Activated B cell treated with CpG ODN at 0.5 μM for 24 hours (primary cell): ENCODE results near the gene NECAB3. TPM values are rescaled to one million over a fixed set of nuclear protein-coding genes. Genes with fewer than 3 reads are reported as not detected.

Source experiments
- ATAC-seq: fragments of 200-7000 bp; cut with Tn5 transposase; one replicate; pipeline ENCODE4 v1.10.0; 2021; ENCODE audit warnings: low read depth, mild to moderate bottlenecking, moderate library complexity
- CTCF ChIA-PET: fragments of 350-600 bp; sonication (Branson Sonifier 250); formaldehyde crosslinking; loops from one replicate; lab custom pipeline; 2021; ENCODE audit warnings: antibody characterized with exemption; lab: Charles Lee
- POLR2A ChIA-PET: fragments of 350-600 bp; sonication (Branson Sonifier 250); formaldehyde crosslinking; loops from one replicate; lab custom pipeline; 2021; ENCODE audit warnings: antibody characterized with exemption; lab: Charles Lee
- DNase-seq: peaks from one replicate; pipeline ENCODE4 v3.0.0; 2022
- H3K27ac Mint-ChIP-seq: one replicate; pipeline ENCODE4 v1.8.0; 2020; ENCODE audit warnings: mixed read lengths
- H3K27me3 Mint-ChIP-seq: one replicate; pipeline ENCODE4 v1.8.0; 2021; ENCODE audit warnings: mixed read lengths
- H3K36me3 Mint-ChIP-seq: one replicate; pipeline ENCODE4 v1.8.0; 2021; ENCODE audit warnings: low read depth, mixed read lengths
- H3K4me1 Mint-ChIP-seq: one replicate; pipeline ENCODE4 v1.8.0; 2021; ENCODE audit warnings: mixed read lengths
- H3K4me3 Mint-ChIP-seq: one replicate; pipeline ENCODE4 v1.8.0; 2020; ENCODE audit warnings: mild to moderate bottlenecking, mixed read lengths
- H3K9me3 Mint-ChIP-seq: one replicate; pipeline ENCODE4 v1.8.0; 2020; ENCODE audit warnings: mixed read lengths
- intact Hi-C: fragments of 100-400 bp; cut with micrococcal nuclease; formaldehyde crosslinking; loops from one replicate; pipeline ENCODE4 v1.15.1; 2024
- total RNA-seq: library from RNA; stranded (reverse); gene quantifications from 2 replicates; pipeline ENCODE4 v1.2.3, GENCODE V29; 2022
- TF ChIP-seq, protein P1 (sequence below): fragments of 200-600 bp; IDR thresholded peaks from one replicate; pipeline ENCODE4 v1.8.0; 2022; ENCODE audit warnings: antibody characterized with exemption, mild to moderate bottlenecking

NECAB3 gene
- total RNA-seq, 1 donor from 2014 or later: 7.5 TPM

DNA sequence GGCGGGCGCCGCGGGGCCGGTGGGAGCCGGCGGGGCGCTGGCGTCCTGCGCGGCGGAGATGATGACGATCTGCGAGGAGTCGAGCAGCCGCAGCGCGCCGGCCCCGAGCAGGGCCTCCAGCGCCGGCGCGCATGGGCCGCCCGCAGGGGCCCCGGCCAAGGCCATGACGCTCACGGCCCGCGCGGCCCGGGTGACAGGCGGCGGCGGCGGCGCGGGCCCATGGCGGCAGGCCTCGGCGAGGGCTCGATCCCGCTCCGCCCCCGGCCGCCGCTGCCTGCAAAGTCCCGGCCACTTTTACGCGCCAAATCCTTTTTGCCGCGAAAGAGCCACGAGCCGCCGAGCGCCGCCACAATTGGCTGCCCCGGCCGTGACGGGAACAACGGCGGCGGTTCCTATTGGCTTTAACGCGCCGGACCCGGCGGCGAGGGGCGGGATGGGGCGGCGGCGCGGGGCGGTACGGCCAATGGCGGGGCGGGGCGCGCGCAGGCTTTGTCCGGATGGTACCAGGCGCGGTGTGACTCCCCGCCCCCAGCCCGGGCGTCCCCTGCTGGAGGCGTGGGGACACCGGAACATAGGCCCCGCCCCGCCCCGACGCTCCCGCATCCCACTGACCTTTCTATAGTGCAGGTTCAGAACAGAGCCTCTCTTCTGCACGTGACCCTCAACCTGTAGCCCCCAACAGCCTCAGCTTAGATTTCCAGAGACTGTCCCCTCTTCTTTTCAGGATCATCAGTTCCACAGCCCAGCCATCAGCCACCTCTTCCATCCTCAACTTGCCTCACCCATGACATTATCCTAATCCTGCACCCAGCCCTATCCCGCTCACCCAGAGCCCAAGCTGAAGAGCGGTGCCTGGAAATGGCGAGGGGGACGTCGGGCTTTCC, 12.1 kb upstream of the NECAB3 start, which contains the start of gene E2F1:
Gene E2F1, minus strand, starts transcription at position 286 of the 884 bp plus-strand sequence. Its CDS starts 121 bp downstream, at position 165.
- DNase-seq: peak; percentile 95
- Mint-ChIP-seq H3K36me3 (no peaks in the 10 kb centered on the region), H3K27ac (peak within 1 kb of the TSS; percentile 77), H3K9me3 (no peaks in the 10 kb centered on the region), H3K27me3 (no peaks in the 10 kb centered on the region), H3K4me3 (peak within 1 kb of the TSS; percentile 86), H3K4me1 (peaks cover 30% of the 10 kb centered on the region)
- CTCF ChIA-PET: interaction anchor here (0.8 kb wide), 1 partner anchor 19 kb away, joined by 3 read pairs; no protein-coding TSS in a partner anchor
- intact Hi-C loops: loop anchor here (1.0 to 5.0 kb wide), 7 partner anchors 20 to 307 kb away; partner anchors contain the start of genes ACTL10, CHMP4B, PXMP4 and RALY
- ATAC-seq: peak; percentile 93
- TF ChIP-seq, protein P1, sequence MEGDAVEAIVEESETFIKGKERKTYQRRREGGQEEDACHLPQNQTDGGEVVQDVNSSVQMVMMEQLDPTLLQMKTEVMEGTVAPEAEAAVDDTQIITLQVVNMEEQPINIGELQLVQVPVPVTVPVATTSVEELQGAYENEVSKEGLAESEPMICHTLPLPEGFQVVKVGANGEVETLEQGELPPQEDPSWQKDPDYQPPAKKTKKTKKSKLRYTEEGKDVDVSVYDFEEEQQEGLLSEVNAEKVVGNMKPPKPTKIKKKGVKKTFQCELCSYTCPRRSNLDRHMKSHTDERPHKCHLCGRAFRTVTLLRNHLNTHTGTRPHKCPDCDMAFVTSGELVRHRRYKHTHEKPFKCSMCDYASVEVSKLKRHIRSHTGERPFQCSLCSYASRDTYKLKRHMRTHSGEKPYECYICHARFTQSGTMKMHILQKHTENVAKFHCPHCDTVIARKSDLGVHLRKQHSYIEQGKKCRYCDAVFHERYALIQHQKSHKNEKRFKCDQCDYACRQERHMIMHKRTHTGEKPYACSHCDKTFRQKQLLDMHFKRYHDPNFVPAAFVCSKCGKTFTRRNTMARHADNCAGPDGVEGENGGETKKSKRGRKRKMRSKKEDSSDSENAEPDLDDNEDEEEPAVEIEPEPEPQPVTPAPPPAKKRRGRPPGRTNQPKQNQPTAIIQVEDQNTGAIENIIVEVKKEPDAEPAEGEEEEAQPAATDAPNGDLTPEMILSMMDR: no peak
- POLR2A ChIA-PET: interaction anchor here (0.5 to 1.7 kb wide), 10 partner anchors 11 to 426 kb away, joined by 3 to 9 read pairs (median 4); partner anchors contain the start of genes ACTL10, C20orf144, CBFA2T2 and EIF2S2

DNA sequence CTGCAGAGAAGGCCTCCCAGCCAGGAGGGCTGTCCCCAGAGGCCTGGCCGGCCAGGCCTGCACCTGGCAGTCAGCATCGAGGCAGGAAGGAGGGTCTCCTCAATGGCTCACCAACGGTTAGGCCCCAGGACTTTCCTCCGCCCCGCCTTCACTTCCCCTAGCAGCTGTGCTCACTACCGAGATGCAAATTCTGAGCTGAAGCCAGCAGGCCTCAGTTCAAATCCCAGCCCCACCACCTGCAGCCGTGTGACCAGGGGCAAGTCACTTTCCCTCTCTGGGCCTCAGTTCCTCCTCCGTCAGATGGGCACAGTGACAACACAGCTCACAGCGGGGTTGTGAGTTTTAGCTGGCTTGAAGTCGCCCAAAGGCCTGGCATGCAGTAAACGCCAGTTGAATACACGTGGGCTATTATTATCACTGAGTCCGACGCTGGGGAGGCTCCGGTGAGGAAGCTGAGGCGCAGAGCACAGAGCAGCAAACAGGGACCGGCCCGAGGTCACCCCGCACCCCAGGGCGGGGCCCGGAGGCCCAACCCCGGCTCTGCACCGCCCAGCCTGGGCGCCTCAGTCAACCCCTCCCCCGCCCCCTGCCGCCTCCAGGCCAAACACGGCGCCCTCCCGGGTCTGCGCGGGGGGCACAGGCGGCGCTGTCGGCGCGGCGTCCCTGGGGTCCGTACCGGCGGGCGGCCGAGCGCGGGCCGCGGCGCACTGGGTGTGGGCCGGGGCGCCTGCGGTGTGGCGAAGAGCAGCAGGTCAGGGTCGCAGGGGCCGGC, 11.3 kb upstream of the NECAB3 start:
- peaks cover 34% of the 10 kb centered on the region for H3K4me1 Mint-ChIP-seq
- CTCF ChIA-PET: interaction anchor here (1.0 kb wide), 1 partner anchor 18 kb away, joined by 5 read pairs; no protein-coding TSS in a partner anchor
- POLR2A ChIA-PET: interaction anchor here (0.5 to 1.7 kb wide), 15 partner anchors 10 to 427 kb away, joined by 3 to 15 read pairs (median 4); partner anchors contain the start of genes ACTL10, C20orf144, CBFA2T2 and EIF2S2

DNA sequence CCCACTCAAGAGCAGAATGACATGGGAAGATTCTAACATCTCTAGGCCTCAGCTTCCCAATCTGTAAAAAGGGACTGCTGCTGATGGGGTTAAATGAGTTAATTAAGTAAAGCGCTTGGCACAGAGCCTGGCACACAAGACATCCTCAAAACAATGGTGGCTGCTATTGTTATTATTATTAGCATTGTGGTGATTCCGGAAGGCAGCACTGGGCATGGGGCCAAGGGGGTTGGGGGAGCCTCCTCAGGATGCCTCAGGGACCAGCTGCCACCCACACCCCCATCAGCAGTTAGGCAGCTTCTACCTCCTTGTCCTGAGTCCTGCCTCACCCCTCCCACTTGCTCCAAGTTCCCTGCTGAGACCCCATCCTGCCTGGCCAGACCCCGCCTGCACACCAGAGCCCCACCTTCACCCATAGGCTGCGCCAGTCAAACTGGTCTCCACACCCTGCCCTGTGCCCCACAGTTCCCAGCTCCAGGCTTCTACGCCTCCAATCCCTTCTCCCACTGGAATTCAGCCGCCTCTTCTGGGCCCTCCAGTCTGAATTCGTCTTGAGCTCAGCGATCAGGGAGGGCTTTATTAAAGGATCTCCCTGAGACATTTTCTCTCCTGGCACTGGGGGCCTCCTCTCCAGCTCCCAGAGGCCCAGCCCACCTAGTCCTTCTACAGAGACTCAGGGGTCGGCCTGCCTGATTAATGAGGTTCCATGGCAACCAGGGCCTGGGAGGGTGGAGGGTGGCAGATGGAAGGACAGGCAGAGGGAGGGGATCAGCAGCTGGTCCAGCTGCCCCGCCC, 10.5 kb upstream of the NECAB3 start:
- Mint-ChIP-seq H3K27me3 (no peaks in the 10 kb centered on the region), H3K27ac (peak overlapping the region; percentile 77), H3K4me3 (peak overlapping the region; percentile 80), H3K4me1 (peaks cover 41% of the 10 kb centered on the region), H3K36me3 (no peaks in the 10 kb centered on the region), H3K9me3 (no peaks in the 10 kb centered on the region)
- CTCF ChIA-PET: interaction anchor here (1.0 kb wide), 1 partner anchor 17 kb away, joined by 5 read pairs; no protein-coding TSS in a partner anchor
- DNase-seq (no peak), ATAC-seq (no peak)
- TF ChIP-seq, protein P1: no peak
- POLR2A ChIA-PET: interaction anchor here (0.5 to 1.7 kb wide), 13 partner anchors 10 to 428 kb away, joined by 3 to 15 read pairs (median 5); partner anchors contain the start of genes ACTL10, C20orf144, EIF2S2 and PXMP4
- intact Hi-C loops: loop anchor here (5.0 kb wide), 1 partner anchor 128 kb away; the partner anchor contains the start of gene CHMP4B

More for the DNA sequence above, 11.3 kb upstream of the NECAB3 start:
- no peaks in the 10 kb centered on the region for H3K36me3 Mint-ChIP-seq
- H3K4me3 Mint-ChIP-seq: peak overlapping the region; percentile 80
- DNase-seq: peak; percentile 50
- TF ChIP-seq, protein P1: no peak
- ATAC-seq: peak; percentile 45
- no peaks in the 10 kb centered on the region for H3K27me3 Mint-ChIP-seq
- H3K27ac Mint-ChIP-seq: peak overlapping the region; percentile 77
- intact Hi-C loops: loop anchor here (1.0 to 5.0 kb wide), 7 partner anchors 19 to 308 kb away; partner anchors contain the start of genes ACTL10, CHMP4B, PXMP4 and RALY
- no peaks in the 10 kb centered on the region for H3K9me3 Mint-ChIP-seq

DNA sequence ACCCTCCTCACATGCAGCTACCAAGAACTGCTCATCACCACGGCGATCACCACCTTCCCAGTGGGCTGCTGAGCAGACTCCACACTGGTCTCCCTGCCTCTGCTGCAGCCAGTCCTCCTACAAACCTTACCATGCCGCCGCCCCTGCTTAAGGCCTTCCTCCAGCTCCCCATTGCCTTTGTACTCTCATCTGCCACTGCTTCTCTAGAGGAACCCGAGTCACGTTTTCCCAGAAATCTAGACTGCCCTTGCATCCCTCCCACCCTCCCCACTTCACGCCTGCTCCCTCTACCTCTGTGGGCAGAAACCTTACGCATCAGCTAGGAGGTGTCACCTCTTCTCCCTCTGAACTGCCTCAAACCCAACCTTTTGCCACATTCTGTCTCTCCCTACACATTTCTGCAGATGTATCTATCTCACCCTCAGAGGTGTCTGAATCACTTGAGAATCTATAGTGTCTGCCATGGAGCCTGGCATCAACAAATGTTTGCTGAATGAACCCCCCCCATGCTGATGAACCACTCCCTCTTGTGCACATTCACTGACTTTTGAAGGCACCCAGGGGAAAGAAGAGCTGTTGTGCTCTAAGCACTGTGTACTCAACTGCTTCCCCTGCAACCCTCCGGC, 7.6 kb upstream of the NECAB3 start:
- DNase-seq (no peak), ATAC-seq (no peak)
- Mint-ChIP-seq H3K9me3 (no peaks in the 10 kb centered on the region), H3K36me3 (no peaks in the 10 kb centered on the region), H3K27ac (no peak overlapping the region), H3K4me1 (peaks cover 51% of the 10 kb centered on the region), H3K27me3 (no peaks in the 10 kb centered on the region), H3K4me3 (no peak overlapping the region)
- ChIA-PET POLR2A (interaction anchor here (1.5 kb wide), 1 partner anchor 38 kb away, joined by 3 read pairs; the partner anchor contains the start of gene PXMP4), CTCF (interaction anchor here (0.8 kb wide), 1 partner anchor 14 kb away, joined by 3 read pairs; no protein-coding TSS in a partner anchor)
- intact Hi-C loops: no loop called here
- TF ChIP-seq, protein P1: no peak
